ENCODE results near the gene CPSF4L.

CPSF4L gene

GRCh38 chr17:73250851-73251640 is 10.6 kb downstream of the CPSF4L start:
- H3K9ac ChIP-seq: no peak overlapping the region

GRCh38 chr17:73249700-73250099 is 12.0 kb downstream of the CPSF4L start:
- H3K79me2 ChIP-seq: no peaks in the 10 kb centered on the region
- H3K27me3 ChIP-seq (ENCODE audit: control insufficient read depth, insufficient read depth, low read length): no peaks in the 10 kb centered on the region
- no peak overlapping the region for H3K9ac ChIP-seq
- no peak overlapping the region for H3K4me3 ChIP-seq (ENCODE audit: low read depth, low read length)
- H3K9me3 ChIP-seq (ENCODE audit: control insufficient read depth, low read length): no peaks in the 10 kb centered on the region
- no peak overlapping the region for H3K4me2 ChIP-seq (ENCODE audit: low read length)
- no peaks in the 10 kb centered on the region for H3K36me3 ChIP-seq (ENCODE audit: control insufficient read depth, insufficient read depth, low read length)
- no peak for TF ChIP-seq CTCF (IDR thresholded peaks at IDR 0.05)
- no peak overlapping the region for H2AFZ ChIP-seq
- no peaks in the 10 kb centered on the region for H3K4me1 ChIP-seq
- H3K27ac ChIP-seq: no peak overlapping the region

More at GRCh38 chr17:73250851-73251640, 10.6 kb downstream of the CPSF4L start:
- H3K27me3 ChIP-seq (ENCODE audit: control insufficient read depth, insufficient read depth, low read length): no peaks in the 10 kb centered on the region
- no peak overlapping the region for H3K4me2 ChIP-seq (ENCODE audit: low read length)
- no peak for TF ChIP-seq CTCF (IDR thresholded peaks at IDR 0.05)
- H3K36me3 ChIP-seq (ENCODE audit: control insufficient read depth, insufficient read depth, low read length): no peaks in the 10 kb centered on the region
- H3K79me2 ChIP-seq: no peaks in the 10 kb centered on the region
- H3K4me3 ChIP-seq (ENCODE audit: low read depth, low read length): no peak overlapping the region
- H3K9me3 ChIP-seq (ENCODE audit: control insufficient read depth, low read length): no peaks in the 10 kb centered on the region
- no peak overlapping the region for H2AFZ ChIP-seq
- no peaks in the 10 kb centered on the region for H3K4me1 ChIP-seq
- no peak overlapping the region for H3K27ac ChIP-seq

GRCh38 chr17:73248532-73248931 is 13.1 kb downstream of the CPSF4L start:
- H3K9me3 ChIP-seq (ENCODE audit: control insufficient read depth, low read length): no peaks in the 10 kb centered on the region
- no peak for TF ChIP-seq CTCF (IDR thresholded peaks at IDR 0.05)
- H3K9ac ChIP-seq: no peak overlapping the region

GRCh38 chr17:73247726-73248125 is 14.0 kb downstream of the CPSF4L start:
- no peak overlapping the region for H3K4me2 ChIP-seq (ENCODE audit: low read length)

More at GRCh38 chr17:73248532-73248931, 13.1 kb downstream of the CPSF4L start:
- Histone ChIP-seq H3K27ac (no peak overlapping the region), H3K36me3 (ENCODE audit: control insufficient read depth, insufficient read depth, low read length) (no peaks in the 10 kb centered on the region), H3K4me2 (ENCODE audit: low read length) (no peak overlapping the region), H3K79me2 (no peaks in the 10 kb centered on the region), H3K4me3 (ENCODE audit: low read depth, low read length) (no peak overlapping the region), H3K4me1 (no peaks in the 10 kb centered on the region), H2AFZ (no peak overlapping the region), H3K27me3 (ENCODE audit: control insufficient read depth, insufficient read depth, low read length) (no peaks in the 10 kb centered on the region)

More at GRCh38 chr17:73247726-73248125, 14.0 kb downstream of the CPSF4L start:
- no peak overlapping the region for H3K27ac ChIP-seq
- H3K79me2 ChIP-seq: no peaks in the 10 kb centered on the region
- no peak overlapping the region for H3K4me3 ChIP-seq (ENCODE audit: low read depth, low read length)
- no peak overlapping the region for H2AFZ ChIP-seq
- H3K36me3 ChIP-seq (ENCODE audit: control insufficient read depth, insufficient read depth, low read length): no peaks in the 10 kb centered on the region
- H3K27me3 ChIP-seq (ENCODE audit: control insufficient read depth, insufficient read depth, low read length): no peaks in the 10 kb centered on the region
- no peaks in the 10 kb centered on the region for H3K9me3 ChIP-seq (ENCODE audit: control insufficient read depth, low read length)
- H3K9ac ChIP-seq: no peak overlapping the region
- no peaks in the 10 kb centered on the region for H3K4me1 ChIP-seq
- no peak for TF ChIP-seq CTCF (IDR thresholded peaks at IDR 0.05)
